ENCODE measurements around the gene SLC18A2.

Gene SLC18A2

DNA sequence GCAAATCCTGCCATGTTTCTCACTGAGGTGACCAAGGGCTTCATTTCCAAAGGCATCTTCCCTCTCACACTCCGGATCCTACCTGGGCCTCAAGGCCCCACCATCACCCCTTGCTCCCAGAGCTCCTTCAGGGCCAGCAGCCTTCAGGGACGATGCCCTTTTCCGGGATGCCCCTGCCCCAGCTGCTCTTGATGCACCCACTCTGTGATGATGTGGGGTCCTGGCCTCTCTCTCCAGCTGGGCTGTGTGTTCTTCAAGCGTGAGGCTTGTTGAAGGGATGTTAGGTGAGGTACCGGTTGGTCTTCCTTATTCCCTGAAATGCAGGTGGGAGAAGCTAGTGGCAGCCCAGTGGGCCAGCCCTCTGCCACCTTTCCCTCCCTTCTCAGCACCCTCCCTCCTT lies 18.4 kb upstream of the SLC18A2 start:
- H3K27me3 ChIP-seq (ENCODE audit: control insufficient read depth, low read length), result 0 out of 2 replicates have a peak, but pooled peaks cover 4% of the 10 kb centered on the region

GRCh38 chr10:117222976-117223692 lies 17.8 kb upstream of the SLC18A2 start:
- H3K4me3 ChIP-seq (ENCODE audit: low read length), result no peak overlapping the region
- H4K20me1 ChIP-seq (ENCODE audit: control insufficient read depth, insufficient read depth, low read depth, low read length), result no peaks in the 10 kb centered on the region
- no peaks in the 10 kb centered on the region for H3K36me3 ChIP-seq (ENCODE audit: control insufficient read depth, low read length)
- H3K27ac ChIP-seq (ENCODE audit: low read depth, low read length), result no peak overlapping the region
- no peaks in the 10 kb centered on the region for H3K9me2 ChIP-seq (replicated peaks; ENCODE audit: control insufficient read depth, low read length)
- H3K4me1 ChIP-seq (ENCODE audit: control insufficient read depth, low read length), result no peaks in the 10 kb centered on the region
- H3K4me2 ChIP-seq (ENCODE audit: low read length), result no peak overlapping the region
- H3F3A ChIP-seq (ENCODE audit: control insufficient read depth, insufficient read depth), result no peaks in the 10 kb centered on the region
- no peaks in the 10 kb centered on the region for H3K79me2 ChIP-seq (ENCODE audit: control insufficient read depth, low read length)
- H3K27me3 ChIP-seq (ENCODE audit: control insufficient read depth, low read length), result 0 out of 2 replicates have a peak, but pooled peaks cover 4% of the 10 kb centered on the region
- no peak for TF ChIP-seq EZH2phosphoT487 (IDR thresholded peaks at IDR 0.05; ENCODE audit: borderline replicate concordance, low read length)
- TF ChIP-seq CTCF (IDR thresholded peaks at IDR 0.05; ENCODE audit: low read depth, low read length, poor library complexity, severe bottlenecking), result no peak
- no peaks in the 10 kb centered on the region for H3K9me3 ChIP-seq (ENCODE audit: control insufficient read depth, insufficient read depth, low read length)

More for the DNA sequence above, 18.4 kb upstream of the SLC18A2 start:
- H3F3A ChIP-seq (ENCODE audit: control insufficient read depth, insufficient read depth), result no peaks in the 10 kb centered on the region
- H3K36me3 ChIP-seq (ENCODE audit: control insufficient read depth, low read length), result no peaks in the 10 kb centered on the region
- H3K27ac ChIP-seq (ENCODE audit: low read depth, low read length), result no peak overlapping the region
- no peaks in the 10 kb centered on the region for H3K79me2 ChIP-seq (ENCODE audit: control insufficient read depth, low read length)
- H3K9me3 ChIP-seq (ENCODE audit: control insufficient read depth, insufficient read depth, low read length), result no peaks in the 10 kb centered on the region
- H4K20me1 ChIP-seq (ENCODE audit: control insufficient read depth, insufficient read depth, low read depth, low read length), result no peaks in the 10 kb centered on the region
- H3K9me2 ChIP-seq (replicated peaks; ENCODE audit: control insufficient read depth, low read length), result no peaks in the 10 kb centered on the region
- TF ChIP-seq EZH2phosphoT487 (IDR thresholded peaks at IDR 0.05; ENCODE audit: borderline replicate concordance, low read length), result no peak
- no peak for TF ChIP-seq CTCF (IDR thresholded peaks at IDR 0.05; ENCODE audit: low read depth, low read length, poor library complexity, severe bottlenecking)
- H3K4me3 ChIP-seq (ENCODE audit: low read length), result no peak overlapping the region
- H3K4me1 ChIP-seq (ENCODE audit: control insufficient read depth, low read length), result no peaks in the 10 kb centered on the region
- no peak overlapping the region for H3K4me2 ChIP-seq (ENCODE audit: low read length)

DNA sequence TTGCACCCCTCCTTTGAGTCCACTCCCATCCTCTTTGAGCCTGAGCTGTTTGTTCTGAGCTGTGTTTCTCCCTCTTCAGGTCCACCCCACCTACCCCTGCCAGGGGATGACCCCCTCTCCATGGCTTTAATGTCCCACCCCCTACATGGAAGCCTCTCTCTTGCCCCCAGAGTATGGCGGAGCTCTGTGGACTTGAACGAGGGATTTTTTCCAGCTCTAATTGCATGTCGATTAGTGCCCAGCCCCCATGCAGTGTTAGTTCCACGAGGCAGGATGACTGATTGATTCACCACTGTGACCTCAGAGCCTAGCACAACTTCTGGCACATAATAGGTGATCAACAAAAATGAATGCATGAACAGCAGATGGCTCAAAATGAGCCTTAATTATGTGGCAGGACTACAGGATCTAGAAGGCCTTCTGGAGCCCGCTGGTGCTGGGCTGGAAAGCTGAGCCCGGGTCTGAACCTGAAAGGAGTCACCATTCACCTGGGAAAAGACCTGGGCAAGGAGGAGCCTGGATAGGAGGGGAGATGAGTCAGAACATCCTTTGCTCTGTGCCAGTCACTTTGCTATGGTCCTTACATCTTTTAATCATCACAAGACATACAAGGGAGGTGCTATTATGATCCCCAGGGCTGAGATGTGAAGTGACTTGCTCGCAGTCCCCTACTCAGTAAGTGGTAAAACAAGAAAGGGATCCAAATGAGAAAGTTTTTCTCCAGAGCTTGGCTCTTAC lies 17.1 kb upstream of the SLC18A2 start:
- Histone ChIP-seq H3K9me3 (ENCODE audit: control insufficient read depth, insufficient read depth, low read length) (no peaks in the 10 kb centered on the region), H3F3A (ENCODE audit: control insufficient read depth, insufficient read depth) (no peaks in the 10 kb centered on the region), H3K4me2 (ENCODE audit: low read length) (no peak overlapping the region), H3K27ac (ENCODE audit: low read depth, low read length) (no peak overlapping the region), H3K36me3 (ENCODE audit: control insufficient read depth, low read length) (no peaks in the 10 kb centered on the region), H3K4me3 (ENCODE audit: low read length) (no peak overlapping the region), H3K79me2 (ENCODE audit: control insufficient read depth, low read length) (no peaks in the 10 kb centered on the region), H3K4me1 (ENCODE audit: control insufficient read depth, low read length) (no peaks in the 10 kb centered on the region), H3K27me3 (ENCODE audit: control insufficient read depth, low read length) (0 out of 2 replicates have a peak, but pooled peaks cover 4% of the 10 kb centered on the region), H4K20me1 (ENCODE audit: control insufficient read depth, insufficient read depth, low read depth, low read length) (no peaks in the 10 kb centered on the region), H3K9me2 (replicated peaks; ENCODE audit: control insufficient read depth, low read length) (no peaks in the 10 kb centered on the region)
- TF ChIP-seq EZH2phosphoT487 (IDR thresholded peaks at IDR 0.05; ENCODE audit: borderline replicate concordance, low read length), result no peak
- no peak for TF ChIP-seq CTCF (IDR thresholded peaks at IDR 0.05; ENCODE audit: low read depth, low read length, poor library complexity, severe bottlenecking)
